DMS79 treated with DMSO at 0.1 percent for 48 hours (cell line): ENCODE measurements around the gene SFXN4.
"Not testable (repeated sequence)": the region's sequence is repeated elsewhere in the genome, so short reads cannot be mapped to it uniquely, and the experiment has no call there.

Source experiments
- DNase-seq: peaks from one replicate; lab custom pipeline; 2025; lab: John Stamatoyannopoulos, UW

SFXN4 gene

GRCh38 chr10:119190954-119191785 lies 25.7 kb upstream of the SFXN4 start:
- DNase-seq = no peak

DNA sequence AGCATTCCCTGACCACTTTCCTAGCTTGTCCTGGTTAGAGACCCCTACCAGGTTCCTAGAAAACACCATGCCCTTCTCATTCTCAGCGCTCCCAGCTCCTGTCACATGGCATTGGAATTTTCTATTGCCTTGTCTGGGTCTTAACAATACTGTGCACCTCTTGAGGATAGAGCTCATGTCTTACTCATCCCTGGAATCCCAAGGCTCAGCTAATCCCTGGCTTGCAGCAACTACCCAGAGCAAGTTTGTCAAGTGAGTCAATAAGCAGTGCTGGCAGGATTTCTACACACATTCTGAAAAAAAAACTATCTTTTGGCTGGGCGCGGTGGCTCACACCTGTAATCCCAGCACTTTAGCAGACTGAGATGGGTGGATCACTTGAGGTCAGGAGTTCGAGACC lies 24.8 kb upstream of the SFXN4 start:
- DNase-seq = no peak

DNA sequence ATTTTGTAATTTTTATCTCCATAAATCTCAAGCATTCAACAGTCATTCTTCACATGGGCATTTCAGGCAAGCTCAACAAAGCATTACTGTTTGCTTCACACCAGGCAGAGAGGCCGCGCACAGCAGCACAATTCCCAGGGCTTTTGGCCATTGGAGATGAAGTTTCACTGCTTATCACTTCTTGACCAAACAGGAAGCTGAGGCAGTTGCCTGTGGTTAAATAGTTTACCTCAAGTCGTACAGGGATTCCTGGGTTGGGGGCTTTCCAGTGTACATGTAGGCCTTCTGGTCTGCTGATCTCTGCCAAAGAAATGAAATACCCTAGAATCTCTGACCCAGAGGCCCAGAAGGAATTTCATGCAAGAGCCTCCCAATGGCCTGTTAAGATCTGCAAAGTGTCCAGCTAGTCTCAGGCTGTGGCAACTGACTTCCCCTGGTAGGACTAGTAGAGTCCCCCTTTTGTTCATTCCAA lies 24.3 kb upstream of the SFXN4 start:
- no peak for DNase-seq

GRCh38 chr10:119183664-119184412 lies 18.3 kb upstream of the SFXN4 start:
- no peak for DNase-seq

DNA sequence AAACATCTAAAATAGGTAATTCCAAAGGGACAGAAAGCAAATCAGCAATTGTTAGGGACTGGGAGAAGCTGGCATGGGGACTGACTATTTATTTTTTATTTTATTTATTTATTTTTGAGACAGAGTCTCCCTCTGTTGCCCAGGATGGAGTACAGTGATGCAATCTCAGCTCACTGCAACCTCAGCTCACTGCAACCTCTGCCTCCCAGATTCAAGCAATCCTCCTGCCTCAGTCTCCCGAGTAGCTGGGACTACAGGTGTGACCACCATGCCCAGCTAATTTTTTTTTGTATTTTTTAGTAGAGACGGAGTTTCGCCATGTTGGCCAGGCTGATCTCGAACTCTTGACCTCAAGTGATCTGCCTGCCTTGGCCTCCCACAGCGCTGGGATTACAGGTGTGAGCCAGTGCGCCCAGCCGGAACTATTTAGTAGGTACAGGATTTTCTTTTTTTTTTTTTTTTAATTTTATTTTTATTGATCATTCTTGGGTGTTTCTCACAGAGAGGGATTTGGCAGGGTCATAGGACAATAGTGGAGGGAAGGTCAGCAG lies 15.4 kb upstream of the SFXN4 start:
- not testable (repeated sequence) for DNase-seq

- DNase-seq = peak; percentile 77
Measured at GRCh38 chr10:119178372-119179119, 13.0 kb upstream of the SFXN4 start, which contains the start of gene PRDX3. PRDX3 (minus strand) TSS chr10:119178812; CDS start chr10:119178790, 22 bp downstream.

DNA sequence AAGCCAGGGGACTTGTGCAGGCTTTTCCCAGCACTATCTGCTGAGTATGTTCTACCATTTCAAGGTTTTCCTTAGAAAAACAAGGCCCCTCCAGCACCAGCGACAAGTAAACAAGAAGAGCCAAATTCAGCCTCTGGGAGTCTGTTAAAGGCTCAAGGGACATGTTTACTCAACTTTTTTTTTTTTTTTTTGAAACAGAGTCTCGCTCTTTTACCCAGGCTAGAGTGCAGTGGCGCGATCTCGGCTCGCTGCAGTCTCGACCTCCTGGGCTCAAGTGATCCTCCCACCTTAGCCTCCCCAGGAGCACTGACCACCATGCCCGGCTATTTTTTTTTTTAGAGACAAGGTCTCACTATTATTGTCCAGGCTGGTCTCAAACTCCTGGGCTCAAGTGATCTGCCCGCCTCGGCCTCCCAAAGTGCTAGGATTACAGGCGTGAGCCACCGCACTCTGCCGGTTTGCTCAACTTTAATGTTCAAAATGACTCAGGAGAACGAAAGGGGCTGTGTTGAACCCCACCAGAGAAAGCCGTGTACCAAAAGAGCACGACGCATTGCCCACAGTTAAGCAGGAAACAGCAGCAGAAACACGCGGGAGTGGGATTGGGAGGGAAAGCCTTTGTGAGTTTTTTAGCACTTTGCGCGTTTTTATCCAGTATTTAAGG lies 12.3 kb upstream of the SFXN4 start:
- no peak for DNase-seq

DNA sequence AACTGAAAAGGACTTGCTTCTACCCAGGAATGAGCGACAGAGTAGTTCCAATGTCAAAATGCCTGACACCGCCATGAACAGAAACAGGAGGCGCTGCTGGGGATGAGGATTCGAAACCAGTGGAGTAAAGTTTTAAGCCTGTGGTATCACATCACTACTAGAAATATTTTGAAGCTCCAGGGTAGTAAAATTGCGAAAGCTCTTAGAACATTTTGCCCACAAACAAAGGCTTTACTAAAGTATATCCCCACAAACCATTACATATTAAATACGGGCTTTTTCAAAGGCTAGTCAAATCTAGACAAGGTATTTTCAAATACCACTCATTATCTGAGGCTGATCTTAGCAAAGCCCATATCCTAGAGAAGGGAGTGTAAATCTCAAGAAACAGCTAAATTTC lies 10.7 kb upstream of the SFXN4 start:
- no peak for DNase-seq

DNA sequence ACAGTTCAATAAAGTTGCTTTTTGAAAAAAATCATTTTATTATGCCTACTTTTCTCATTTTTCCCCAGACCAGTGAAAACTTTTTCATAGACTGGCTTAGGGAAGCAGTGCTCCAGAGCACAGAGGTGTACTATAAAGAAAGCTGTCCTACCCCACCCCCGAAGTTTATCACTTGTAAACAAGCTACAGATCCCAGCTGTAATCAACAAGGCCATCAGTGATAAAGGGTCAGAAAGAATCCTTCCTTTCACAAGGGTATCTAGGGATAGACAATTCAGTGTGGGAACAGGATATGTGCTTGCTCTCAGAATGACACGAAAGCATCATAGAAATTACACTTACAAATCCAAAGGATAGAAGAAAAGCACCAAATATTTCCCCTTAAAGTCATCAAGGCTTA lies 8.6 kb upstream of the SFXN4 start:
- no peak for DNase-seq

GRCh38 chr10:119167041-119167440 lies 1.5 kb upstream of the SFXN4 start:
- DNase-seq = no peak

DNA sequence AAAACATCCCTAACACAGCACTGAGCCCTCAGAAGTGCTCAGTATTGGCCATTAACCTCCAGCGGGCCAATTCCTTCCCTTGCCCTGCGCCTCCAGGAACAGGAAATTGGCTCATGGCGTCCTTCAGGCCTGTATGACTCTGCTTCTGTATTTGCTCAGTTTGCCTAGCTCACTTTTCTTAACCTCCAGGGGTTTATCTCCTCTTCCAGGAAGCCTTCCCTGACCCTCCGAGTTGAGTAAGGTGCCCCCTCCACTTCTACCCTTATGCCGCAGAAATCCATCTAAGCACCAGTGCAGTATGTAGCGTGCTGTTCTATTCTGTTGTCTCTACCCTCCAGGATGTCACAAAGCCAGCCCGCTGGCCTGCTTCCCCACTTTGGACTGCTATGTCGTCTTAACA lies 1.1 kb upstream of the SFXN4 start:
- no peak for DNase-seq

DNA sequence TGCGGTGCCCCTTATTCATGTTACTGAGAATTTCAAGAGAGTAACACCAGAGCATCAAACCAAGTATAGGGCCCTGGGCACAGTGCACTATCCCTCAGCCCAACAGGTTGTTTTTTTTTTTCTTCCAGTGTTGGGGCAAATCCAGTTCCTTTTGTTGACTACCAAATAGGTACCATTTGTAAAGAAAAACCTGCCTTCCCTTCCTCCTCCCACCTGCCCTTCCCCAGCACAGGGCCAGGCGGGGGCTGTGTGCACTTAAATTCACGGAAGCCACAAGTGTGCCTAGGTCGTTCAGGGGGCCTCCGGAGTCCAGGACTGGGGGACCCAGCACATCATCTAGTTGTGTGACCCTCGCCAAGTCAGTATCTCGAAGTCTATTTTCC lies 595 bp upstream of the SFXN4 start:
- no peak for DNase-seq

DNA sequence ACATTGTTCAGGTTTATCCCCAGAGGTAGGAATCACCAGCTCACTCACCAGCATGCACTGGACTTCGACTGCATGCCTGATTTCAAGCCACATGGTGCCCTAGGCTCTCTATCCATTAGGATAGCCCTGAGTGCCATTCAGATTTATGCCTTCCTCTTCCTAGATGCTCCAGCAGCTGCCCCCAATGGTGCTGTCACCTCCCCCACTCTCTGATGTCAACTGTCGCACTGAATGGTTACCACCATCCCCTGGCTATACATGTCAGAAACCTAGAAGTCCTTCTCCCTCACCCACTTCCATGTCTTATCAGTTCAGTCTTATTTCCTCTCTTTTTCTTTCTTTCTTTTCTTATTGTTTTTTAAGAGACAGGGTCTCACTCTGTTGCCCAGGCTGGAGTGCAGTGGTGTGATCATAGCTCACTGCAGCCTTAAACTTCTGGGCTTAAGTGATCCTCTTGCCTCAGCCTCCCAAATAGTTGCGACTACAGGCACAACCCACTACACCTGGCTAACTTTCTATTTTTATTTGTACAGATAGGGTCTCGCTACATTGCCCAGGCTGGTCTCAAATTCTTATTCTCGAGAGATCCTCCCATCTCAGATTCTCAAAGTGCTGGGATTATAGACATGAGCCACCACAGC lies 2.9 kb downstream of the SFXN4 start:
- DNase-seq = no peak

DNA sequence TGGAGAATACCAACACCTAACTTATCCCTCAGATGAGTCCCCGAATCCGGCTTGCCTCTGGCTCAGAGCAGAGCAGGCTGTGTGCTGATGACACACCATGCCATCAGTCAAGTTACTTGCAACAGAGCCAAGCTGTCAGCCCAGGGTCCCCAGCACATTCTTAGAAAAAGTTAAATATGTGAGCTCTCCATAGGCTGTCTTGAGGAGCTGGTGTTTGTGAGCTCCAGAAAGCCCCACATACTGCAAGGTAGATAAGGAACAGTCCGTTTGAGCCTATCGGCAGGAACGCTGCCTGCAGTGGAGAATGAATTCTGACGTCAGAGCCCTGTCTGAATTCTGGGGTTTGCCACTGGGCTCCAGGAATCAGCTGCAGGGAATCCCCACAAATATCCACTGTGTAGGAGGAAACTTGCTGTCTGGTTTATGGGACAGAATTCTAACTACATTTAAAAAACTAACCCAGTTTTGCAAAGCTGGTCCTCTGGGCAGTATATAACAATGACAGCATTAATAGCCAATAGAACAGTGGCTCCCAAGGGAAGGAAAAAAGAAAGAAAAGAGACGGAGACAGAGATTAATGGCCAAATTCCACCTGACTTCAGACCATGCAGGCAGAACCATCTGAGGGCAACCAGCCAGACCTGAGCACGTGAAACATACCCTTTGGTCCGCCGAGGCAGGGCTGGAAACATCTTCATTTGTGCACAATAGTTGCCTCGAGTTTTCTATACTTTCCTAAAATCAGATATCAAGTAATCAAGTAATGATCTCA lies 3.6 kb downstream of the SFXN4 start:
- no peak for DNase-seq

GRCh38 chr10:119159332-119159731 lies 6.2 kb downstream of the SFXN4 start:
- DNase-seq = no peak

DNA sequence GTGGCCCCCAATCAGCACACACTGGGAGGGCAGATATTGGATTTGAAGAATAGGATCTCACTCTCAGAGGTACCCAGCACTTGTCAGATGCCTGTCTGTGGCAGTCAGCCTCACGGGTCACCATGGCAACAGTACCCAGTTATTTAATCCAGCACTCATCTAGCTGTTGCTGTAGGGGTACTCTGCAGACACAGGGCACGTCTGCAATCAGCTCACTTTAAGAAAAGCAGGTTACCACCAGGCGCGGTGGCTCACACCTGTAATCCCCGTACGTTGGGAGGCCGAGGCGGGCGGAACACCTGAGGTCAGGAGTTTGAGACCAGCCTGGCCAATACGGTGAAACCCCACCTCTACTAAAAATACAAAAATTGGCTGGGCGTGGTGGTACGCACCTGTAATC lies 11.9 kb downstream of the SFXN4 start:
- DNase-seq = no peak

- DNase-seq = no peak
Measured at GRCh38 chr10:119153041-119153440, 12.5 kb downstream of the SFXN4 start.

- DNase-seq = not testable (repeated sequence)
Measured at GRCh38 chr10:119151601-119152000, 13.9 kb downstream of the SFXN4 start.

DNA sequence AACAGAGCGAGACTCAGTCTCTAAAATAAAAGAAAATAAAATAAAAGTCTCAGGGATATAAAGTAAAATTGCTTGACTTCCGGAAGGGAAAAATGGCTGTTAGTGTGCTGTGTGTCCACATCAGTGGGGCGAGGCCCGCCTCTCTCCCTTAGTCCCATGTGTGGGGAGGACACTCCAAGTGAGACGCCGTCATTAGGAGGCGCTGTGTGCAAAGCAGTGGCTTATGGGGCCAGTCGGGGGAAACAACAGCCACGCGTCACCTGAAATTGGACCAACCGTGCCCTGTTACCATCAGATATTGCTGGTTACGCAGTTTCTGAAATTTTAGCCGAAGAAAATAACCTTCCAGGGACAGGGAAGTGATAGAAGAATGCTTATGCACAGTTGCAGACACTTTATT lies 15.8 kb downstream of the SFXN4 start:
- no peak for DNase-seq

DNA sequence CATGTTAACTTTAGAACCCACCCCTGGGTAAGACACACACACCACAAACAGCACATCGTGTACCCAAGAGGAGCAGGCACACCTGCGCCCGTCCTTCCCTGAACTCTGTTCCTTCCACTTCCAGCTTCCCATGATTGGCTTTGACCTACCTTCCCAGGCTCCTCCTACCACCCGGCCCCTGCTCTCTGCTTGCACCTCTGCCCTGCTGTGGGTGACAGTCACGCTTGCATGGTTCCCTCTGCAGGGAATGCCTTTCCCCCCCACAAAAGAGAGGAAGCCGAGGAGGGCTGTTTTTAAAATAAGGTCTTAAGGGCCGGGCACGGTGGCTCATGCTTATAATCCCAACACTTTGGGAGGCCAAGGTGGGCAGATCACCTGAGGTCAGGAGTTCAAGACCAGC lies 16.4 kb downstream of the SFXN4 start:
- no peak for DNase-seq
